Liver (tissue), 9 donors: ENCODE measurements around the gene ZFP91. TPM values are rescaled to one million over a fixed set of nuclear protein-coding genes. Genes with fewer than 3 reads are reported as not detected.

Source experiments
- DNase-seq: peaks from one replicate; pipeline ENCODE4 v3.0.0-alpha.2; 2017; ENCODE audit warnings: low spot score
- H3K27ac ChIP-seq, 2 donors: one replicate each; pipeline ENCODE4 v1.7.0; 2013; ENCODE audit warnings: inconsistent platforms in 2 of 2, low read length in 2 of 2, control low read depth in 1 of 2, low read depth in 1 of 2, mild to moderate bottlenecking in 1 of 2
- H3K27me3 ChIP-seq, 4 donors: one replicate each; pipeline versions ENCODE4 v1.6.1 to v1.7.0; 2013; ENCODE audit warnings: low read length in 3 of 4, inconsistent platforms in 1 of 4, mild to moderate bottlenecking in 1 of 4, moderate library complexity in 1 of 4; ENCODE audit not compliant: control insufficient read depth in 4 of 4, insufficient read depth in 4 of 4
- H3K36me3 ChIP-seq, 4 donors: one replicate each; pipeline versions ENCODE4 v1.6.1 to v1.7.0; 2013; ENCODE audit warnings: low read length in 3 of 4, mild to moderate bottlenecking in 3 of 4, low read depth in 1 of 4, moderate library complexity in 1 of 4; ENCODE audit not compliant: control insufficient read depth in 4 of 4, insufficient read depth in 3 of 4
- H3K4me1 ChIP-seq, 4 donors: one replicate each; pipeline versions ENCODE4 v1.6.1 to v1.7.0; 2013; ENCODE audit warnings: low read length in 3 of 4, mild to moderate bottlenecking in 3 of 4, moderate library complexity in 1 of 4; ENCODE audit not compliant: control insufficient read depth in 4 of 4, insufficient read depth in 4 of 4
- H3K4me3 ChIP-seq, 3 donors: one replicate each; pipeline versions ENCODE4 v1.6.1 to v1.7.0; 2013; ENCODE audit warnings: low read length in 3 of 3, control low read depth in 1 of 3, low read depth in 1 of 3, mild to moderate bottlenecking in 1 of 3
- H3K9ac ChIP-seq, 2 donors: one replicate each; pipeline ENCODE4 v1.7.0; 2013; ENCODE audit warnings: low read length in 2 of 2, mild to moderate bottlenecking in 2 of 2, moderate library complexity in 2 of 2, control low read depth in 1 of 2, low read depth in 1 of 2
- H3K9me3 ChIP-seq, 4 donors: one replicate each; pipeline versions ENCODE4 v1.6.1 to v1.7.0; 2013; ENCODE audit warnings: low read length in 3 of 4; ENCODE audit not compliant: control insufficient read depth in 4 of 4
- EGR1 ChIP-seq, 2 donors: IDR thresholded peaks; 2 replicates each; pipeline ENCODE4 v1.6.1; 2016 to 2018; ENCODE audit warnings: antibody characterized with exemption in 2 of 2, low read depth in 2 of 2
- FOXA1 ChIP-seq: IDR thresholded peaks from 2 replicates; pipeline ENCODE4 v1.6.1; 2016; ENCODE audit warnings: antibody characterized with exemption
- FOXA2 ChIP-seq: IDR thresholded peaks from 2 replicates; pipeline ENCODE4 v1.6.1; 2016; ENCODE audit warnings: antibody characterized with exemption
- GABPA ChIP-seq, 2 donors: IDR thresholded peaks in 1 of 2; conservative IDR thresholded peaks in 1 of 2; 2 replicates each; pipeline ENCODE4 v1.6.1; 2016; ENCODE audit warnings: antibody characterized with exemption in 2 of 2, mild to moderate bottlenecking in 1 of 2, moderate library complexity in 1 of 2
- HNF4A ChIP-seq, 2 donors: conservative IDR thresholded peaks; 2 replicates each; pipeline ENCODE4 v1.6.1; 2016; ENCODE audit warnings: antibody characterized with exemption in 2 of 2, mild to moderate bottlenecking in 2 of 2
- HNF4G ChIP-seq: IDR thresholded peaks from 2 replicates; pipeline ENCODE4 v1.6.1; 2016; ENCODE audit warnings: antibody characterized with exemption
- JUND ChIP-seq, 2 donors: IDR thresholded peaks; 2 replicates each; pipeline ENCODE4 v1.6.1; 2016; ENCODE audit warnings: antibody characterized with exemption in 2 of 2
- NR2F2 ChIP-seq: IDR thresholded peaks from 2 replicates; pipeline ENCODE4 v1.6.1; 2016; ENCODE audit warnings: antibody characterized with exemption
- RAD21 ChIP-seq, 2 donors: IDR thresholded peaks; 2 replicates each; pipeline ENCODE4 v1.6.1; 2016; ENCODE audit warnings: antibody characterized with exemption in 2 of 2, mild to moderate bottlenecking in 2 of 2
- RXRA ChIP-seq, 2 donors: IDR thresholded peaks; 2 replicates each; pipeline ENCODE4 v1.6.1; 2017 to 2018; ENCODE audit warnings: antibody characterized with exemption in 2 of 2, mild to moderate bottlenecking in 1 of 2
- SP1 ChIP-seq: IDR thresholded peaks from 2 replicates; pipeline ENCODE4 v1.6.1; 2018; ENCODE audit warnings: antibody characterized with exemption, mild to moderate bottlenecking
- TAF1 ChIP-seq: conservative IDR thresholded peaks from 2 replicates; pipeline ENCODE4 v1.6.1; 2016; ENCODE audit warnings: antibody characterized with exemption, mild to moderate bottlenecking
- YY1 ChIP-seq: IDR thresholded peaks from 2 replicates; pipeline ENCODE4 v1.6.1; 2016; ENCODE audit warnings: antibody characterized with exemption, mild to moderate bottlenecking
- polyA plus RNA-seq, 2 donors: library from polyadenylated mRNA; stranded (reverse) in 1 of 2; unstranded in 1 of 2; fragments of 200-250 nt in 1 of 2; fragments of >200 nt in 1 of 2; fragmentation: Nextera tagmentation in 1 of 2; extraction: Ambion mirVana in 1 of 2; gene quantifications; one replicate each; pipeline versions ENCODE4 v1.2.1 to v1.2.3, GENCODE V29; 2013 to 2015
- total RNA-seq, 2 donors: library from RNA; depleted of rRNA; stranded (reverse); fragments of >200 nt; gene quantifications; one replicate each; pipeline ENCODE4 v1.2.3, GENCODE V29; 2014
- TF ChIP-seq, protein P1 (sequence below): fragments of 150-350 bp; IDR thresholded peaks from 2 replicates; pipeline ENCODE4 v1.5.1; 2017; ENCODE audit warnings: improper control_type of control experiment, low read depth, low read length; ENCODE audit not compliant: missing input control
- TF ChIP-seq, protein P2 (sequence below): IDR thresholded peaks from 2 replicates; pipeline ENCODE4 v1.6.1; 2016; ENCODE audit warnings: antibody characterized with exemption
- TF ChIP-seq, protein P3 (sequence below): IDR thresholded peaks from 2 replicates; pipeline ENCODE4 v1.6.1; 2016; ENCODE audit warnings: antibody characterized with exemption
- donor health status: healthy.
- donor health status: healthy.
- donor health status: healthy.
- donor health status: healthy.
- donor health status: healthy.

ZFP91 gene
- total and polyA plus RNA-seq, 4 donors = 8.9 to 27.8 (median 20.0) TPM

DNA sequence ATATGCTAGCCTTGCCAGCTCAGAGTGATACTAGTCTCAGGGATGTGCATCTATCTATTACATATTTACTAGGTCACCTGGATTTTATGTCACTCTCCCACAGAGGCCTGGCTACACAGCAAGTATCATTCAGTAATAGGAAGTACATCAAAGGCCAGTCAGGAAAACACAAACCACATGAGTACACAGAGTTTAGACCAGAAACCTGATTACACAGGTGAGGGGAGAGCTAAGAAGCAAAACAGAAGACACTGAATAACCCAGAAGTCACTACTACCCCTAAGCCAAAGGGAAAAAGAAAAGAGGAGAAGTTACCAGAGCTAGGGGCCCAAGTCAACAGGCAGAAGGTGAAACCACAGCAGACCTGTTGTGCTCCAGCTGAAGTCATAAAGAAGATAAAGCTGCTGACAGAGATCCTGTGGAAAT lies 16.5 kb upstream of the ZFP91 start (continued):
- TF ChIP-seq, protein P1, sequence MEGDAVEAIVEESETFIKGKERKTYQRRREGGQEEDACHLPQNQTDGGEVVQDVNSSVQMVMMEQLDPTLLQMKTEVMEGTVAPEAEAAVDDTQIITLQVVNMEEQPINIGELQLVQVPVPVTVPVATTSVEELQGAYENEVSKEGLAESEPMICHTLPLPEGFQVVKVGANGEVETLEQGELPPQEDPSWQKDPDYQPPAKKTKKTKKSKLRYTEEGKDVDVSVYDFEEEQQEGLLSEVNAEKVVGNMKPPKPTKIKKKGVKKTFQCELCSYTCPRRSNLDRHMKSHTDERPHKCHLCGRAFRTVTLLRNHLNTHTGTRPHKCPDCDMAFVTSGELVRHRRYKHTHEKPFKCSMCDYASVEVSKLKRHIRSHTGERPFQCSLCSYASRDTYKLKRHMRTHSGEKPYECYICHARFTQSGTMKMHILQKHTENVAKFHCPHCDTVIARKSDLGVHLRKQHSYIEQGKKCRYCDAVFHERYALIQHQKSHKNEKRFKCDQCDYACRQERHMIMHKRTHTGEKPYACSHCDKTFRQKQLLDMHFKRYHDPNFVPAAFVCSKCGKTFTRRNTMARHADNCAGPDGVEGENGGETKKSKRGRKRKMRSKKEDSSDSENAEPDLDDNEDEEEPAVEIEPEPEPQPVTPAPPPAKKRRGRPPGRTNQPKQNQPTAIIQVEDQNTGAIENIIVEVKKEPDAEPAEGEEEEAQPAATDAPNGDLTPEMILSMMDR = no peak

DNA sequence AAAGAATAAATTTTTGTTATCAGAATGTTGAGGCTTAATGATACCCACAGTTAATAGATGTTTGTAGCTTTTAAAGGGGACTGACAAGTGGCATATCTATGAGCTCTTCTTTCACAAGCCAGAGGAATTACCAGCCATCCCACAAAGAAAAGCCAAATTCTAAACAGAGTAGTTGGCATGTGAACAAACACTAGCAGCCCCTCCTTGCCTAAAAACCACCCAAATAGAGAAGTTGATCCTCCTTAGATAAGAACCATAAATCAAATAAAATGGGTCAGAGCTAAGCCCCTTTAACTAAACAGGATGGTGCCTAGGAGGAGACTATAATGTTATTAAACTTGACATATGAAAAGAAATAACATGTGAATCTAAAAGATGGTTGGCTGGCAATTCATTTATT lies 14.6 kb upstream of the ZFP91 start:
- no peak for DNase-seq
- H3K9ac ChIP-seq = no peak overlapping the region
- peaks cover 1 to 8% (median 3%) of the 10 kb centered on the region in 4 donors for H3K36me3 ChIP-seq
- H3K27ac ChIP-seq = no peak overlapping the region
- no peaks in the 10 kb centered on the region for H3K27me3 ChIP-seq
- peaks cover 1 to 33% (median 22%) of the 10 kb centered on the region in 4 donors for H3K4me1 ChIP-seq
- TF ChIP-seq FOXA2 (no peak), NR2F2 (no peak), RXRA (IDR thresholded peaks at IDR 0.05) (no peak), TAF1 (no peak), YY1 (no peak), HNF4G (no peak), SP1 (no peak), JUND (IDR thresholded peaks at IDR 0.05) (no peak), FOXA1 (no peak), HNF4A (conservative IDR thresholded peaks at IDR 0.05) (no peak), EGR1 (IDR thresholded peaks at IDR 0.05; ENCODE audit: low read depth in 2 of 2) (no peak), GABPA (IDR thresholded peaks at IDR 0.05 in 1 of 2, conservative IDR thresholded peaks at IDR 0.05 in 1 of 2) (no peak), RAD21 (IDR thresholded peaks at IDR 0.05) (no peak)
- TF ChIP-seq, protein P1 = no peak
- TF ChIP-seq, protein P2, sequence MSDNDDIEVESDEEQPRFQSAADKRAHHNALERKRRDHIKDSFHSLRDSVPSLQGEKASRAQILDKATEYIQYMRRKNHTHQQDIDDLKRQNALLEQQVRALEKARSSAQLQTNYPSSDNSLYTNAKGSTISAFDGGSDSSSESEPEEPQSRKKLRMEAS = no peak
- TF ChIP-seq, protein P3, sequence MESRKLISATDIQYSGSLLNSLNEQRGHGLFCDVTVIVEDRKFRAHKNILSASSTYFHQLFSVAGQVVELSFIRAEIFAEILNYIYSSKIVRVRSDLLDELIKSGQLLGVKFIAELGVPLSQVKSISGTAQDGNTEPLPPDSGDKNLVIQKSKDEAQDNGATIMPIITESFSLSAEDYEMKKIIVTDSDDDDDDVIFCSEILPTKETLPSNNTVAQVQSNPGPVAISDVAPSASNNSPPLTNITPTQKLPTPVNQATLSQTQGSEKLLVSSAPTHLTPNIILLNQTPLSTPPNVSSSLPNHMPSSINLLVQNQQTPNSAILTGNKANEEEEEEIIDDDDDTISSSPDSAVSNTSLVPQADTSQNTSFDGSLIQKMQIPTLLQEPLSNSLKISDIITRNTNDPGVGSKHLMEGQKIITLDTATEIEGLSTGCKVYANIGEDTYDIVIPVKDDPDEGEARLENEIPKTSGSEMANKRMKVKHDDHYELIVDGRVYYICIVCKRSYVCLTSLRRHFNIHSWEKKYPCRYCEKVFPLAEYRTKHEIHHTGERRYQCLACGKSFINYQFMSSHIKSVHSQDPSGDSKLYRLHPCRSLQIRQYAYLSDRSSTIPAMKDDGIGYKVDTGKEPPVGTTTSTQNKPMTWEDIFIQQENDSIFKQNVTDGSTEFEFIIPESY = no peak
- no peak overlapping the region for H3K4me3 ChIP-seq
- H3K9me3 ChIP-seq = no peaks in the 10 kb centered on the region
